Measurements from ENCODE around the gene G3BP2. TPM values are rescaled to one million over a fixed set of nuclear protein-coding genes. Genes with fewer than 3 reads are reported as not detected.
A peak's percentile ranks its signal among the peaks of the same experiment; 100 is the strongest.

G3BP2 gene
- total and polyA plus RNA-seq, 9 of the 15 experiments (the other 6 are each of a cell fraction or from before 2014, with no cell fraction given) = 25.2 to 222 (median 130) TPM

DNA sequence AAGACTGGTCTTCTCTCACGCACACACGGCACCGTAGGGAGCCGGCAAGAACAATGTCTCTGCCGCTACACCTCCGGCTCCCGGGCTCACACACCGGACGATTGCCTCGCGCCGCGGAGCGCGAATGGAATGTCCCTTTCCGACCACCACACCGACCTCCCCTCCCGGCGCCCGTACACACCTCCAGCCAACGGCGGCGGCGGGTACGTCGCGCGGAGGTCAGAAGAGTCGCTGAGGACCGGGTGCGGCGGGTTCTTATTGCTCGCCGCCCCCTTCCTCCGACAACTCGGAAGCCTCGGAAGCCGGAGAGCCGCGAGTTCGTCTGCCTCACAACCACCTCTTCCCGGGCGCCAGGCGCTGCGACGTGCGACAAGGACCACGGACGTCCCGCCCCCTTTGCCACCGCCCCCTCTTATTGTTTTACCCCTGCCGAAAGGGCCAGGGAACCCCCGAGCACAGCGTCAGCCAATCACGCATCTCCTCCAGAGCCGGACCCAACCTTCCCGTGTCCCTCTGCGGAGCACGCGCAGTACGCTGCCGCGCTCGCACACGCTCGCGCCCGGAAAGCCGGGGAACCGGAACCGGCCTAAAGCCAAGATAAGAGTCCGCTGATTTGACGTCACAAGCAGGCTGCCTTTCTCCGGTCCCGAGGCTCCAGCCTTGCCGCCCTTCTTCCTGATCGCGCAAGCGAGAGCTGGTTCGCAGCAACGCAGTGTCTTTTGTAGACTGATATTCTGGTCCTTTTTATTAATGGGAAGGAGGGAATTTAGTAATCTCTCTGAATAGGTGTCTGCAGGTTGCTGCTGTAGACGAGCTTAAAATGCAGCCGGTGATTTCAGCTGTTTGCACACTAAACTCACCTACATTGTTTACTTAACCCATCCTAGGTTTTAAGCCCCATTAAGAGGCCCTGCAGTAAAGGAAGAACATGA, at the start of gene G3BP2 (continued):
- TF ChIP-seq, protein P1, sequence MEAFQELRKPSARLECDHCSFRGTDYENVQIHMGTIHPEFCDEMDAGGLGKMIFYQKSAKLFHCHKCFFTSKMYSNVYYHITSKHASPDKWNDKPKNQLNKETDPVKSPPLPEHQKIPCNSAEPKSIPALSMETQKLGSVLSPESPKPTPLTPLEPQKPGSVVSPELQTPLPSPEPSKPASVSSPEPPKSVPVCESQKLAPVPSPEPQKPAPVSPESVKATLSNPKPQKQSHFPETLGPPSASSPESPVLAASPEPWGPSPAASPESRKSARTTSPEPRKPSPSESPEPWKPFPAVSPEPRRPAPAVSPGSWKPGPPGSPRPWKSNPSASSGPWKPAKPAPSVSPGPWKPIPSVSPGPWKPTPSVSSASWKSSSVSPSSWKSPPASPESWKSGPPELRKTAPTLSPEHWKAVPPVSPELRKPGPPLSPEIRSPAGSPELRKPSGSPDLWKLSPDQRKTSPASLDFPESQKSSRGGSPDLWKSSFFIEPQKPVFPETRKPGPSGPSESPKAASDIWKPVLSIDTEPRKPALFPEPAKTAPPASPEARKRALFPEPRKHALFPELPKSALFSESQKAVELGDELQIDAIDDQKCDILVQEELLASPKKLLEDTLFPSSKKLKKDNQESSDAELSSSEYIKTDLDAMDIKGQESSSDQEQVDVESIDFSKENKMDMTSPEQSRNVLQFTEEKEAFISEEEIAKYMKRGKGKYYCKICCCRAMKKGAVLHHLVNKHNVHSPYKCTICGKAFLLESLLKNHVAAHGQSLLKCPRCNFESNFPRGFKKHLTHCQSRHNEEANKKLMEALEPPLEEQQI (IDR thresholded peaks at IDR 0.05) = 0 out of 2 replicates have a peak, but pooled peaks have one; percentile 10
- TF ChIP-seq U2AF2 (optimal IDR thresholded peaks at IDR 0.05; ENCODE audit: low read depth, low read length) (no peak), KDM4B (IDR thresholded peaks at IDR 0.05; ENCODE audit: borderline replicate concordance in 2 of 2, low read depth in 1 of 2) (0 out of 4 replicates have a peak, but pooled peaks of 1 of the 2 experiments have one; percentile 67), CREM (IDR thresholded peaks at IDR 0.05; ENCODE audit: low read depth) (peak; percentile 96), SP2 (IDR thresholded peaks at IDR 0.05; ENCODE audit: extremely low read depth, low read depth, low read length, poor library complexity, severe bottlenecking) (no peak), BRCA1 (IDR thresholded peaks at IDR 0.05) (no peak), BRCA1 (CRISPR knock-in tag; IDR thresholded peaks at IDR 0.05) (no peak), SIN3B (IDR thresholded peaks at IDR 0.05; ENCODE audit: low read depth) (no peak), POLR3G (IDR thresholded peaks at IDR 0.05; ENCODE audit: extremely low read depth, insufficient read length, insufficient replicate concordance) (no peak), ELF2 (CRISPR knock-in tag; IDR thresholded peaks at IDR 0.05) (0 out of 2 replicates have a peak, but pooled peaks have one; percentile 66), SRSF3 (IDR thresholded peaks at IDR 0.05; ENCODE audit: insufficient read depth, low read length) (no peak), RFX5 (IDR thresholded peaks at IDR 0.05; ENCODE audit: low read depth, low read length) (no peak), NCOA2 (IDR thresholded peaks at IDR 0.05; ENCODE audit: partially characterized antibody in 2 of 2) (no peak)
- TF ChIP-seq, protein P2, sequence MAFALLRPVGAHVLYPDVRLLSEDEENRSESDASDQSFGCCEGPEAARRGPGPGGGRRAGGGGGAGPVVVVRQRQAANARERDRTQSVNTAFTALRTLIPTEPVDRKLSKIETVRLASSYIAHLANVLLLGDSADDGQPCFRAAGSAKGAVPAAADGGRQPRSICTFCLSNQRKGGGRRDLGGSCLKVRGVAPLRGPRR (CRISPR knock-in tag; IDR thresholded peaks at IDR 0.05) = no peak
- TF ChIP-seq, protein P3, sequence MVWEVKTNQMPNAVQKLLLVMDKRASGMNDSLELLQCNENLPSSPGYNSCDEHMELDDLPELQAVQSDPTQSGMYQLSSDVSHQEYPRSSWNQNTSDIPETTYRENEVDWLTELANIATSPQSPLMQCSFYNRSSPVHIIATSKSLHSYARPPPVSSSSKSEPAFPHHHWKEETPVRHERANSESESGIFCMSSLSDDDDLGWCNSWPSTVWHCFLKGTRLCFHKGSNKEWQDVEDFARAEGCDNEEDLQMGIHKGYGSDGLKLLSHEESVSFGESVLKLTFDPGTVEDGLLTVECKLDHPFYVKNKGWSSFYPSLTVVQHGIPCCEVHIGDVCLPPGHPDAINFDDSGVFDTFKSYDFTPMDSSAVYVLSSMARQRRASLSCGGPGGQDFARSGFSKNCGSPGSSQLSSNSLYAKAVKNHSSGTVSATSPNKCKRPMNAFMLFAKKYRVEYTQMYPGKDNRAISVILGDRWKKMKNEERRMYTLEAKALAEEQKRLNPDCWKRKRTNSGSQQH (CRISPR knock-in tag; IDR thresholded peaks at IDR 0.05) = 0 out of 2 replicates have a peak, but pooled peaks have one; percentile 2
- TF ChIP-seq, protein P4, sequence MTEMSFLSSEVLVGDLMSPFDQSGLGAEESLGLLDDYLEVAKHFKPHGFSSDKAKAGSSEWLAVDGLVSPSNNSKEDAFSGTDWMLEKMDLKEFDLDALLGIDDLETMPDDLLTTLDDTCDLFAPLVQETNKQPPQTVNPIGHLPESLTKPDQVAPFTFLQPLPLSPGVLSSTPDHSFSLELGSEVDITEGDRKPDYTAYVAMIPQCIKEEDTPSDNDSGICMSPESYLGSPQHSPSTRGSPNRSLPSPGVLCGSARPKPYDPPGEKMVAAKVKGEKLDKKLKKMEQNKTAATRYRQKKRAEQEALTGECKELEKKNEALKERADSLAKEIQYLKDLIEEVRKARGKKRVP (CRISPR knock-in tag; IDR thresholded peaks at IDR 0.05) = no peak
- TF ChIP-seq, protein P5, sequence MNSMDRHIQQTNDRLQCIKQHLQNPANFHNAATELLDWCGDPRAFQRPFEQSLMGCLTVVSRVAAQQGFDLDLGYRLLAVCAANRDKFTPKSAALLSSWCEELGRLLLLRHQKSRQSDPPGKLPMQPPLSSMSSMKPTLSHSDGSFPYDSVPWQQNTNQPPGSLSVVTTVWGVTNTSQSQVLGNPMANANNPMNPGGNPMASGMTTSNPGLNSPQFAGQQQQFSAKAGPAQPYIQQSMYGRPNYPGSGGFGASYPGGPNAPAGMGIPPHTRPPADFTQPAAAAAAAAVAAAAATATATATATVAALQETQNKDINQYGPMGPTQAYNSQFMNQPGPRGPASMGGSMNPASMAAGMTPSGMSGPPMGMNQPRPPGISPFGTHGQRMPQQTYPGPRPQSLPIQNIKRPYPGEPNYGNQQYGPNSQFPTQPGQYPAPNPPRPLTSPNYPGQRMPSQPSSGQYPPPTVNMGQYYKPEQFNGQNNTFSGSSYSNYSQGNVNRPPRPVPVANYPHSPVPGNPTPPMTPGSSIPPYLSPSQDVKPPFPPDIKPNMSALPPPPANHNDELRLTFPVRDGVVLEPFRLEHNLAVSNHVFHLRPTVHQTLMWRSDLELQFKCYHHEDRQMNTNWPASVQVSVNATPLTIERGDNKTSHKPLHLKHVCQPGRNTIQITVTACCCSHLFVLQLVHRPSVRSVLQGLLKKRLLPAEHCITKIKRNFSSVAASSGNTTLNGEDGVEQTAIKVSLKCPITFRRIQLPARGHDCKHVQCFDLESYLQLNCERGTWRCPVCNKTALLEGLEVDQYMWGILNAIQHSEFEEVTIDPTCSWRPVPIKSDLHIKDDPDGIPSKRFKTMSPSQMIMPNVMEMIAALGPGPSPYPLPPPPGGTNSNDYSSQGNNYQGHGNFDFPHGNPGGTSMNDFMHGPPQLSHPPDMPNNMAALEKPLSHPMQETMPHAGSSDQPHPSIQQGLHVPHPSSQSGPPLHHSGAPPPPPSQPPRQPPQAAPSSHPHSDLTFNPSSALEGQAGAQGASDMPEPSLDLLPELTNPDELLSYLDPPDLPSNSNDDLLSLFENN (IDR thresholded peaks at IDR 0.05; ENCODE audit: low read depth in 2 of 2, low read length in 2 of 2) = 0 out of 4 replicates have a peak, but pooled peaks of 1 of the 2 experiments have one; percentile 37

Measured in K562 (cell line).